HCEC 1CT (cell line): ENCODE data around the gene CSNK2A1.

Source experiments
- DNase-seq: peaks from one replicate; pipeline ENCODE4 v3.0.0-alpha.2; 2017

The CSNK2A1 gene

DNA sequence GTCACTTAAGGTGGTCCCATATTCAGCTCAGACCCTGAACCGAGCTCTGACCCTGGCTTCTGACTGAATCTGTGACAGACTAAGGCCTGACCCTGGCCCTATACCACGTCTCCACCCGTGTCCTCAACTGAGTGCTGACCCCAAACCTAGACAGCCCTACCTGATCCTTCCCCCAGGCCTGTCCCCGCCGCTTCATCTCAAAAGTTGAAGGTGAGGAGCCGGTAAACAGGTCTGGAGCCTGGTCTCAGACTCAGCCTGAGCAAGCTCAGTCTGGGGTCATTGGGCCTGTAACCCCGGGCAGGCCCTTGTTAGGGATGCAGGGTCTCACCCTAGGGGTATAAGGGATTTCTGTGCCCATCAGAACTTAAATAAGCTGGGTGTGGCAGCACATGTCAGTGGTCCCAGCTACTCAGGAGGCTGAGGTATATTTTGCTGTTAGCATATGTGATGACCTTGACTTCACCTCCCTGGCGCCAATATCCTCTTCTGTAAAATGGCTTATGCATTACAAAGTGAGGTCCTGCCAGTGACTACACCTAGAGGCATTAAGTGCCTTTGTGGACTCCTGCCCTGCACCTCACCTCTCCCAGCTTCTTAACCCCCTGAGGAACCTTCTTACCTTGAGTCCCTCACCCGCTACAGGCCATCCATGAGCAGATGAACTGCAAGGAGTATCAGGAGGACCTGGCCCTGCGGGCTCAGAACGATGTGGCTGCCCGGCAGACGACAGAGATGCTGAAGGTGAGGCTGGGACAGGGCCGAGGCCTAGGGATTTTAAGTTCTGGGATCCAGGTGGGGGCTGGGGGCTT is 115.5 kb downstream of the CSNK2A1 start:
- no peak for DNase-seq

DNA sequence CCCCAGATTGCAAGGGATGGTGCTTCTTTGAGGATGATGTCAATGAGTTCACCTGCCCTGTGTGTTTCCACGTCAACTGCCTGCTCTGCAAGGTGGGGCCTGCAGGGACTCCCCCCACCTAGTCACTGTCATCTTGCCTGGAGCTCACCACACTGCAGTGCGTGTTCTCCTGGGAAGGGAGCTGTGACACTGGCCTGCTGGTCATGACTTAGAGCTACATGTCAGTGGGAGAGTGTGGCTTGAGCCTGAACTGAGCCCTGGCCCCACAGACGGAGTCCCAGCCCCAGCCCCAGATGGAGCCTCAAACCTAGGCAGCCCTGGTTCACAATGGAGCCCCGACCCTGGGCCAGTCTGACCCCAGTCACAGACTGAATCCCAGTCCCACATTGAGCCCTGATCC is 116.2 kb downstream of the CSNK2A1 start:
- DNase-seq = no peak

GRCh38 chr20:426566-426965 is 117.0 kb downstream of the CSNK2A1 start:
- DNase-seq = no peak
